H54 (cell line): ENCODE results near the gene AP4S1.
A peak's percentile ranks its signal among the peaks of the same experiment; 100 is the strongest.

Experiments
- DNase-seq: peaks from one replicate; pipeline ENCODE4 v3.0.0; 2011; ENCODE audit warnings: low spot score, mixed read lengths; ENCODE audit not compliant: insufficient read length
- FAIRE-seq: peaks from 3 replicates; lab custom pipeline; 2011; peaks lifted over from hg19 to GRCh38; lab: Jason Lieb, UNC
- POLR2A ChIP-seq: IDR thresholded peaks from 2 replicates; pipeline ENCODE4 v1.6.1; 2011; ENCODE audit warnings: low read depth, mild to moderate bottlenecking, low read length

The AP4S1 gene, protein sequence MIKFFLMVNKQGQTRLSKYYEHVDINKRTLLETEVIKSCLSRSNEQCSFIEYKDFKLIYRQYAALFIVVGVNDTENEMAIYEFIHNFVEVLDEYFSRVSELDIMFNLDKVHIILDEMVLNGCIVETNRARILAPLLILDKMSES

DNA sequence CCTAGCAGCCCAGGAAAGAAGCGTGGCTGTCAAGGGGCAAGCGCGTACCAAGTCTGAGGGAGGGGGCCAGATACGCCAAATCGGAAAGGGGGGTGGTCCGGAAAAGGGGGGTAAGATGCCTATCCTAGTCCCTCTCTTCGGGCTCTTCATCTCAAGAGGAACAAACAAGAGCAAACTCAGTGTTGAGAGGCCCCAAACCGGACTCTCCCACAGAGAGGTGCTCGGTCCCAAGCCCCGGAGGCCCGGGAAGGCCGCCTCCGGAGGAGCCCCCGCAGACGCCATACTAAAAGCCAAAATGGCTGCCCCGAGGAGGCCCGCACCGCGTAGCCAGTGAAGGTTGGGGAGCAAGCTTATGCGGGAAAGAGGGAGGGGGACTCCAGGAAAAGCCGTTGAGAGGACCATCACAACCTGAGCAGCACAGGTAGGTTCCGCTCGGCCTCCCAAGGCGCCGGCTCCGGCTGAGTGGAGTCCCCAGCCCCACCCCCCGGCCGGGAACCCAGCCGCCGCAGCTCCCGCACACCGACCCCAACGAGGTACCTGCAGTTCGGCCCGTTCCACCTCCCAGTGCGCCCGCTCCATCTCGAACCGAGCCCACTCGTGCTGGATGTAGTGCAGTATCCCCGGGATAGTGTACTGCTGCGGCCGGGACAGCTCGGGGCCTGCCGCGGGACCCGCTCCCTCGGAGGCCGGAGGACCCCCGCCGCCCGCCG is at the start of gene AP4S1:
Gene AP4S1 (plus strand): TSS at position 283 of the 710 bp plus-strand sequence. CDS start 40,548 bp downstream, outside the sequence.
- TF ChIP-seq POLR2A: 0 out of 2 replicates have a peak, but pooled peaks have one; percentile 12
- FAIRE-seq: no peak
- DNase-seq: peak; percentile 5

DNA sequence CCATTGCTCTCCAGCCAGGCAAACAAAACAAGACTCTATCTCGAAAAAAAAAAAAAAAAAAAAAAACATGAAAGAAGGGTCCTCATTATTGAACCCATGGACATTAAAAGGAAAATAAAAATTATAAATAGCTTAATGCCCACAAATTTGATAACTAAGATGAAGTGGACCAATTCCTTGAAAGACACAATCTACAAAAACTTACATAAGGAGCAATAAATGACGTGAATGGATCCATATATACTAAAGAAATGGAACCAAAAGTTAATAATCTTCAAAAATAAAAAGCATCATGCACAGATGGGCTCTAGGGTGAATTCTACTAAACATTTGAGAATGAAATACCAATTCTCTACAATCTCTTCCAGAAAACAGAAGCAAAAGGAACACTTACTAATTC is 47.7 kb upstream of the AP4S1 start:
- no peak for TF ChIP-seq POLR2A
- DNase-seq (no peak), FAIRE-seq (no peak)

DNA sequence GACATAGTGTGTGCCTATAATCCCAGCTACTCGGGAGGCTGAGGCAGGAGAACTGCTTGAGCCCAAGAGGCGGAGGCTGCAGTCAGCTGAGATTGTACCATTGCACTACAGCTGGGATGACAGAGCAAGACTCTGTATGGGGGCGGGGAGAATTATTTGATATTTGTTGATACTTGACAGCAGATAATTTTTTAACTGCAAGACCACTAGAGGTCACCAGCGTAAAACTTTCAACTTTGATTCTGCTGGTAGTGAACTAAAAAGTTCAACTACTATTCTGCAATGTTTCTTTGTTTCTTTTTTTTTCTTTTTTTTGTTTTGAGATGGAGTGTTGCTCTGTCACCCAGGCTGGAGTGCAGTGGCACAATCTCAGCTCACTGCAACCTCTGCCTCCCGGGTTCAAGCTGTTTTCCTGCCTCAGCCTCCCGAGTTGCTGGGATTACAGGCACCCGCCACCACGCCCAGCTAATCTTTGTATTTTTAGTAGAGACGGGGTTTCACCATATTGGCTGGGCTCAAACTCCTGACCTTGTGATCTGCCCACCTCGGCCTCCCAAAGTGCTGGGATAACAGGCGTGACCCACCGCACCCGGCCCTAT is 45.2 kb upstream of the AP4S1 start:
- peak; percentile 77 for FAIRE-seq

DNA sequence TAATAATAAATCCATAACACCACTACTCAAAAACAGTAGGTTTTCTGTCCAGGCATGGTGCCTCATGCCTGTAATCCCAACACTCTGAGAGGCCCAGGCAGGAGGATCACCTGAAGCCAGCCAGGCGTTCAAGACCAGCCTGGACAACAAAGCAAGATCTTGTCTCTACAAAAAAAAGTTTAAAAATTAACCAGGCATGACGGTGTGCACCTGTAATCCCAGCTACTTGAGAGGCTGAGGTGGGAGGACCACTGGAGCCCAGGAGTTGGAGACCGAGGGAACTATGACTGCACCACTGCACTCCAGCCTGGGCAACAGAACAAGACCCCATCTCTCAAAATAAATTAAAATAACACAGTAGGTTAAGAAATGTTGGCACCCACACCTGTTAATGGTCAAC is 44.5 kb upstream of the AP4S1 start:
- no peak for TF ChIP-seq POLR2A
- FAIRE-seq (no peak), DNase-seq (no peak)

More for the DNA sequence above, 45.2 kb upstream of the AP4S1 start:
- peak; percentile 9 for DNase-seq

DNA sequence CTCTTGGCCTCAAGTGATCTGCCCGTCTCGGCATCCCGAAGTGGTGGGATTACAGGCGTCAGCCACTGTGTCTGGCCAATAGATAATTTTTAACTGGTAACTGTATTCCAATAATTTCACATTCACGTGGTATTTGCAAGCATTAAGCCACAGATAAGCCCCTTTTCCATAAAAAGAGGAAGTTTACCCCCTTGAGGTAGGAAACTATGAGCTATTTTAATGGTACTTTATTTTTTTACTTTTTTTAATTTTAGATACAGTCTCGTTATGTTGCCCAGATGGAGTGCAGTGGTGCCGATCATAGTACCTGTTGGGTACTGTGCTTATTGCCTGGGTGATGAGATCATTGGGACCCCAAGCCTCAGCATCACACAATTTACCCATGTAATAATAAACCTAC is 42.9 kb upstream of the AP4S1 start:
- no peak for FAIRE-seq
- no peak for TF ChIP-seq POLR2A
- no peak for DNase-seq

DNA sequence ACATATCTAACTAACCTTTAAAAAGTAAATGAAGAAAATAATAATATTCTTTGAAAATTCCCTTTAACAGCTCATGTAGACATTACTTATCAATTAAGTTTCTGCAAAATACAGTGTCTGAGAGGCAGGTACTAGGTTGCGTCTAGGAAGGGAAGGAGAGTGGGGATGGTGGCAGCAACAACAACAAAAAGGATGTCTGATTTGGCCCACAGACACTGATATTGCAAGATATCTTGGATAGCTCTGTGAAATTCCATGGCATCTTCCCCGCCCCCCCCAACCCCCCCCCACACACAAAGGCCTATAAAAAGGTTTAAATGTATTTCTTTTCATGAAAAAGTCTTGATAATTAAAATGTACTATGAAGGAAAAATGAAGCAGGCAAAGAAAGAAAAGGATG is 41.6 kb upstream of the AP4S1 start:
- DNase-seq (no peak), FAIRE-seq (no peak)
- TF ChIP-seq POLR2A: no peak

DNA sequence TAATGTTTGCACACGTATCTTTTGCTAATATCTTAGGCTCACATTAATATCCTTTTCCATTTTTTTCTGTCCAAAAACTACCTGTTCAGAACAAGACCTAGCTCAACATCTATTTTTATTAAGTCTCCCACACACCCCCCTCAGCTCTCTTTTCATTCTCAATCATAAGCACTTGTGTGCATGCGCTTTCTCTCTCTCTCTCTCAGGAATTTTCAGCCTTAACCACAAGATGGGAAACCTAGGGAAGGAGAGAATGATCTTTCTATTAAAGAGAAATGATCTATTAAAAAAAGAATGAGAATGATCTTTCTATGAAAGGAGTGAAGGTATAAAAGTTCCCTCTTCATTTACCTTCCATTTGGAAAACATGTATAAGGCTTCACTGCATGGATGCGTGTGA is 39.7 kb upstream of the AP4S1 start:
- no peak for DNase-seq
- no peak for TF ChIP-seq POLR2A
- FAIRE-seq: no peak

DNA sequence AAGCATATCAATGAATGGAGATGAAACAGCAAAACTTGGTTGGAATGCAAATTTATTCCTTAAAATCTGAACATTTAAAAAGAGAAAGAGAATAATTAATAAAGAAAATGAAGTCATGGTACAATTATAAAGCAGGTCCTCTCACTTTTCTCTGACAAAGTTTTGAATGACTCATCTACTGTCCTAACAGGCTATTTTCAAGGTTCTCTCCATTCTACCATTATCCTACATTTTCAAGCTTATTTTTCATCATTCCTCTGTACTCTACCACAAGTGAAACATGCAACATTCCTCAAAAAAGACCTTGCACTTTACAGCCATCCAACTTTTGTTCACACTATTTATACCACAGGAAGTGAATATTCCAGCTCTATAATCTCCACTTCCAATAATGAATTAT is 36.9 kb upstream of the AP4S1 start:
- FAIRE-seq (no peak), DNase-seq (no peak)
- no peak for TF ChIP-seq POLR2A

DNA sequence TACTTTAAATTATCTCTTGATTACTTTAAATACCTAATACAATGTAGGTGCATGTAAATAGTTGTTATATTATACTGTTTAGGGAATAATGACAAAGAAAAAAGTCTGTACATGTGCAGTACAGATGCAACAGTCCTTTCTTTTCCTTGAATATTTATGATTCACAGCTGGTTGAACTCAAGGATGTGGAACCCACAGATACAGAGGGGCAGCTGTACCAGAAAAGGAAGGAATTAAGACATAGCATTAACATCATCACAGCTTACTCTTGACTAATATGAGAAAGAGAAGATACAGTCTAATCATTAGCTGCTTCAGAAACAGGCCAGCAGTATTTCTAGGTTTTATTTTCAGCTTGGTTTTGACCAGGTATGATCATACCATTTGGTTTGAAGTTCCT is 34.7 kb upstream of the AP4S1 start:
- no peak for TF ChIP-seq POLR2A
- DNase-seq (no peak), FAIRE-seq (no peak)

DNA sequence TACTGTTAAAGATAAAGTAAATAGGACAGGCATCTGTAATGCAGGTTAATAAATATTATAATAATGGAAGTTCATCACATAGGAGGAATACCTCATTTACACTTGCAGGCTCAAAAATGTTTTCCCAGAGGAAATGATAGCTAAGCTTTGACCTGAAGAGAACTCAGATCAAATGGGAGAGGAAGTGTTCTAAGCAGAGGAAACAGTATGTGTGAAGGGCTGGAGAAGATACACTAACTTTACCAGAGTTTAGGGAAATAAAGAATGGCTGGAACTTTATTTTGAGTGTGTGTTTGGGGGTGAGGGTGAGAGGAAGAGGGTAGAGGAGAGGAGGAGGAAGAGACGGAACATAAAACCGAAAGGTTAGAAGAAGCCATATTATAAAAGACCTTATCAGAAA is 34.0 kb upstream of the AP4S1 start:
- TF ChIP-seq POLR2A: no peak

DNA sequence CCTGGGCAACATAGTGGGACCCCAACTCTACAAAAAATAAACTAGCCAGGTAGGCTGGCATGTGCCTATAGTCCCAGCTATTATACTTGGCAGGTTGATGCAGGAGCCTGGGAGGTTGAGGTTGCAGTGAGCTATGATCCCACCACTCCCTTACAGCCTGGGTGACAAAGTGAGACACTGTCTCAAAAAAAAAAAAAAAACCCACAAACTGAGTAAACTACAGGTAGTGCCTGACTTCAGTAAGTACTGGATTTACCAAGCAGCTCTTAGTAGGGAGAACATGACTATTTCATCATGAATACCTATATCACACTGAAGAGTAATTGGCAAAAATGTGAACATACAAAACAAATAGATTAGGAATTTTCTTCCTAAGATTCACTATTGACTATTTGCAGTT is 32.4 kb upstream of the AP4S1 start:
- FAIRE-seq: no peak
- DNase-seq: no peak
- no peak for TF ChIP-seq POLR2A

More for the DNA sequence above, 34.0 kb upstream of the AP4S1 start:
- no peak for DNase-seq
- FAIRE-seq: no peak

DNA sequence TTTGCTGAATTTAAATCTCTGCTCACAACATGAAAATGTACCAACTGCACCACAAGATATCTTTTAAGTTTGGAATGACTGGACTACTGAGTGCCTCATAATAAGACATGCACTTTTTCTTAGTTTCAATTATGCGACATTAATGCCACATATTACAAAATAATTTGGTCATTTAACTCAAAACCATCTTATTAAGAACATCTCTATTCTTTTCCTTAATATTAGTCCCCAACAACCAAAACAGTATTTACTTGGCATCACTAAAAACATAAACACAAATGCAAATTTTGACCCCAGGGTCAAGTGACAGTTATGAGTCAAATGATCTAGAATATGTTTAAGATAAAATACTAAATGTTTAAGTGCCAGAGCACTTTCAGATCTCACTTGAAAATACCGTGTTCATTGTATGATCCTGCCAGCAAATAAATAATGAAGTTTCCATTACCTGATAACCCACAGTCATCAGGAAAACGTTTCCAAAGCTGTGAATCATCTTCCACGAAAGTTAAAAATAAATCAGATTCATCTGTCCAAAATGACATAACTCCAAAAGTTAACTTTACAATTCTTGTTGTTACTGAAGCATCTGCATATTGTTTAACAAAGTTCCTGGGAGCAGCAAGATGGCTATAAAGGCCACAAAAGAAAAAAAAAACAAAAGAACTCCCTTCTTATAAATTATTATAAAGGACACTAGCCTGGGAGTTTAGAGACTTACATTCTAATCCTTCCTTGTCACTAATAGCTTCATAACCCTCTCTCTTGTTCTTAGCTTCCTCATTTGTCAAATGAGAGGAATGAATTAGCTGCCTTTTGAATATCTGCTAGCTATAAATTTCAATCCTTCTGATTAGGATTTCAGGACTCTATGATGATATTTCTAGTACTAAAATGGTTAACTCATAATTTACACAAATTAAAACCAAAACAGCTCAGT is 30.5 kb upstream of the AP4S1 start:
- FAIRE-seq (peak; percentile 15), DNase-seq (no peak)
- no peak for TF ChIP-seq POLR2A

DNA sequence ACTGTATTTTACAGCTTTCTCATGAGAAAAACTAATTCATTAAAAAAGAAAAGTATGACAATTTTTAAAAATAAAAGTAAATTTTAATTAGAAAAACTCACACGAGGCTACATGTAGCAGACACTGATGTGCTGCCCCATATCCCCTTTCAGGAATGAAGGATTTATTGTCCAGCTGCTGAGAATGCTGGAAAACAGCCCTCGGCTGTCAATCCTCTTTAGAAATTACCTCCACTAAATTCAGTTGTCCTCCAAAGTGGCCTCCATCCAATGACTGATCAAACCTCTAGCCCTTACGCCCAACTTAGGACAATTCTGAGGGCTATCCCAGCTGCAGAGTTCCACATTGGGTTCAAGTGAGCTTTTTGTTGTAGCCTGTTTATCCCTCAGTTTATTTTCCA is 29.8 kb upstream of the AP4S1 start:
- TF ChIP-seq POLR2A: no peak
- FAIRE-seq: no peak

More for the DNA sequence above, 29.8 kb upstream of the AP4S1 start:
- DNase-seq: no peak
